HG03045 (cell line): ENCODE data around the gene CPOX.

Experiments
- ATAC-seq: cut with Tn5 transposase; IDR thresholded peaks from one replicate; pipeline ENCODE4 v1.9.1; 2021; ENCODE audit warnings: mild to moderate bottlenecking, moderate library complexity; ENCODE audit not compliant: unreplicated experiment

Gene CPOX

GRCh38 chr3:98542623-98543022 lies 50.8 kb downstream of the CPOX start:
- ATAC-seq = no peak

- ATAC-seq = no peak
Observed at GRCh38 chr3:98541695-98542094, 51.7 kb downstream of the CPOX start.

- ATAC-seq = peak; percentile 48
Observed at GRCh38 chr3:98540346-98540745, 53.1 kb downstream of the CPOX start.

GRCh38 chr3:98536456-98537017 lies 56.9 kb downstream of the CPOX start:
- ATAC-seq = peak; percentile 71

- ATAC-seq = no peak
Observed at GRCh38 chr3:98534734-98535133, 58.7 kb downstream of the CPOX start.

GRCh38 chr3:98534168-98534567 lies 59.2 kb downstream of the CPOX start:
- no peak for ATAC-seq

GRCh38 chr3:98532709-98533571 lies 60.5 kb downstream of the CPOX start:
- no peak for ATAC-seq

- peak; percentile 4 for ATAC-seq
Observed at GRCh38 chr3:98532275-98532637, 61.2 kb downstream of the CPOX start.

GRCh38 chr3:98531622-98532274 lies 61.7 kb downstream of the CPOX start, which contains the start of gene GPR15:
TSS of gene GPR15 (plus strand) at chr3:98531978. CDS start at chr3:98532034, 56 bp downstream.
- peak; percentile 40 for ATAC-seq

- no peak for ATAC-seq
Observed at GRCh38 chr3:98530676-98531075, 62.7 kb downstream of the CPOX start.

GRCh38 chr3:98529856-98530459 lies 63.5 kb downstream of the CPOX start:
- no peak for ATAC-seq
